CD4-positive, alpha-beta T cell treated with Interleukin-6 at 100 ng/mL for 8 hours (primary cell): Measurements from ENCODE around the gene PCDH1.
"Not testable (repeated sequence)": the region's sequence is repeated elsewhere in the genome, so short reads cannot be mapped to it uniquely, and the experiment has no call there.

Source experiments
- DNase-seq: peaks from one replicate; pipeline ENCODE4 v3.0.0-alpha.2; 2020; ENCODE audit warnings: mixed read lengths, low spot score

PCDH1 gene

DNA sequence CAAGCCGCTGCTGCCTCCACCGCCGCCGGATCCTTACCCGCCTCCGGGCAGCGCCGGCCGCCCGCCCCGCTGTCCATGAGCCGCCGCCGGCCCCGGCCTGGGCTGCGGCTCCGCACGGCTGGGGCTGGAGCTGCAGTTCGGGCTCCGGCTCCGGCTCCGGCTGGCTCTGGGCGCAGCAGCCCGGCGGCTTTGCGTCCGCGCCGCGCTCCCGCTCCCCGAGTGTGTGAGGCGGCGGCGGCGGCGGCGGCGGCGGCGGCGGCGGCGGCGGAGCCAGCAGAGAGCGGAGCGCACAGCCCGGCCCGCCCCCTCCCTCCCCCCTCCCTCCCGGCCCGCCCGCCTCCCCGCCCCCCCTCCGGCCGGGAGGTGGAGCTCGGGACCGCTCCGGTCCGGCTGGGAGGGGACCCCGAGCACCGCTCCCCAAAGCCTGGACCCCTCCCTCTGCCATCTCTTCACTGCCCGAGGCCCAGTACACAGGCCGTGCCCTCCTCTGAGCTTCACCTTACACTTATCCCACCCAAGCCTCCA lies at the start of gene PCDH1:
Gene PCDH1 (minus strand): TSS at position 225 of the 525 bp plus-strand sequence. CDS start 148 bp downstream, at position 77.
- DNase-seq: no peak

DNA sequence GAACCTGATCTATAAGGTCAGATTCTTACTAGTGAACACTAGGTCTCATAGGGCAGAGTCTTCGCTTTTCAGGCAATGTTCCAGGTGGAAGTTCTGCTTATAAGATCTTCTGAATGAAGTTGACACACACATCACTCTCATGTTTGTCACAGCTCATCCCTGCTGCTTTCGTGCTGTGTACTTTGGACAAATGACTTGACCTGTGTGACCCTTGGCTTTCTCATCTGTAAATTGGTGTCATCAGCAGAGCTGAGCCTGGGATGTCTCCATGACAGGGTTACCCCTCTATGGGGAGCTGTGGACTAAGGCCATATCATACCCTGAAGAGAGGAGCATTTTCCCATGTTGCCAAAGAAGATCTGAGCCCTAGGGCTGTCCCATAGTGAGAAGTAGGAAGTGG lies 48.2 kb upstream of the PCDH1 start:
- no peak for DNase-seq

DNA sequence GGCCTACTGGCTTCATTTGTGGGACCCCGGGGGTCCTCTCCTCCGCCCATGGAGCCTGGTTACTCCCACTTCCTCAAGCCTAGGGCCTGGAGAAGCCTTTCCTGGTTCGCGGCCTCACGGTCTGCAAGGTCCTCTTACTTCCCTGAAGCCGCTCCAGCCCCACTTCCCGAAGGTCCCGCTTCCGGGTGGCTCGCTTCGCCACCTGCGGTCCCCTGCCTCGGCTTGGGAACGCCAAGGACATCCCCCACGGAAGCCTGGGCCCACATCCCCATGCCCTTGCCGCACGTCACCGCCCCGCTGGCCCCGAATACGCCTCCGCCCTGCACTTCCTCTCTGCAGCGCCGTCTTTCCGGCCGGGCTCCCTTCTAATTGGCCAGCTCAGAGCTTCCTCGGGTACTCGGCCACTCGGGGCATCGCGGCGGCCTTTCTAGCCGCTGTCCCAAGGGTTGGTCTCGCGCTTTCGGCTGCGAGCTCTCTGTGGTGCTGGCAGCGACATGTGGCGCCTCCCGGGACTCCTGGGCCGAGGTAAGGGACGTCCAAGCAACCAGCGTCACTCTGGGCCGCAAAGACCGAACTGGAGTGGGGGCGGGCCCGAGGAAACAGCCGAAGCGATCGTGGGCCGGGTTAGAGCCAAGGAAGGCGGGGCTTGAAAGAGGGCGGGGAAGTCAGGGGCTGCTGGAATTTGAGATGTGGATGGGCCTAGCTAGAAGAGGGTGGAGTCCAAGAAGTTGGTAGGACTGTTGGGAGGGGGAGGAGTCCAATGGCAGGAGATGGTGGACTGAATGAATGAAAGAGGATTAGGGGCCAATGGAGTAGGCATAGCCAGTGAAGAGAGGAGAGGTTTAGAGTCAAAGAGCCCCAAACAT lies 45.5 kb upstream of the PCDH1 start, which contains the start of gene DELE1:
Gene DELE1 (plus strand): TSS at position 424 of the 866 bp plus-strand sequence. CDS start 71 bp downstream, at position 495.
- DNase-seq: peak; percentile 88

DNA sequence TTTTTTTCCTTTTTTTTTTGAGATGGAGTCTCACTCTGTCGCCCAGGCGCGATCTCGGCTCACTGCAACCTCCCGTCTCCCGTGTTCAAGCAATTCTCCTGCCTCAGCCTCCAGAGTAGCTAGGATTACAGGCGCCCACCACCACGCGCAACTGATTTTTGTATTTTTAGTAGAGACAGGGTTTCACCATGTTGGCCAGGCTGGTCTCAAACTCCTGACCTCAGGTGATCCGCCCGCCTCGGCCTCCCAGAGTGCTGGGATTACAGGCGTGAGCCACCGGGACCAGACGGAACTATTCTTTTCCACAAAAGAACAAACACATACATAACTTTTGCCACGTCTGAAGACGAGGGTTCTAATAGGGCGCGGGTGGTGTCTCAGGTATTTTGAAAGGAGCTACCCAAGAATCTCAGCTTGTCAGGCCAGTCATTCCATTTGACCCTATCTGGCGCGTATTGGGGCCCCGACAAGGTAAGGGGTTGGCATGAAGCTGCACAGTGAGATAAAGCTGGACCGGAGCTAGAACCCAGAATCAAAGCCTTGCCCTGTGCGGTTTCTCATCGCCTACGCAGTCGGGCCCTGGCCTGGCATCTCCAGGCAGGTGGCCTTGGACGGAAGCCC lies 44.7 kb upstream of the PCDH1 start:
- DNase-seq: not testable (repeated sequence)

DNA sequence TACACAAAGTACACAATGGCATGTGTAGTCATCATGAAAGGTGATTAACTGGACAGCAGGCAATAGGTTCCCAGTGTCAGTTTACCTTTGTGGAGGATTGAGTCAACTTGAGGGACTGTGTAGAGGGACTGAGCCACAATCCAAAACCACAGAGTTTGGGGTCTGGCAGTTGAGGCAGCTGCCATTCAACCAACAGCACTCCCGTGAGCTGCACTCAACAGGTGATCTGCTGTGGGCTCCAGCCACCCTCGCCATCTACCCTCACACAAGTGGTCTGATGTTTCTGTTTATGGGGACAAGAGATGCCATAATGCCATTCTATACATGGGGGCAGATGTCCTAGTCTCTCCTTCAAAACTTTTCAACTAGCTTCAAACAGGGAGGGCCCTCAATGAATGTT lies 42.6 kb upstream of the PCDH1 start:
- DNase-seq: no peak

DNA sequence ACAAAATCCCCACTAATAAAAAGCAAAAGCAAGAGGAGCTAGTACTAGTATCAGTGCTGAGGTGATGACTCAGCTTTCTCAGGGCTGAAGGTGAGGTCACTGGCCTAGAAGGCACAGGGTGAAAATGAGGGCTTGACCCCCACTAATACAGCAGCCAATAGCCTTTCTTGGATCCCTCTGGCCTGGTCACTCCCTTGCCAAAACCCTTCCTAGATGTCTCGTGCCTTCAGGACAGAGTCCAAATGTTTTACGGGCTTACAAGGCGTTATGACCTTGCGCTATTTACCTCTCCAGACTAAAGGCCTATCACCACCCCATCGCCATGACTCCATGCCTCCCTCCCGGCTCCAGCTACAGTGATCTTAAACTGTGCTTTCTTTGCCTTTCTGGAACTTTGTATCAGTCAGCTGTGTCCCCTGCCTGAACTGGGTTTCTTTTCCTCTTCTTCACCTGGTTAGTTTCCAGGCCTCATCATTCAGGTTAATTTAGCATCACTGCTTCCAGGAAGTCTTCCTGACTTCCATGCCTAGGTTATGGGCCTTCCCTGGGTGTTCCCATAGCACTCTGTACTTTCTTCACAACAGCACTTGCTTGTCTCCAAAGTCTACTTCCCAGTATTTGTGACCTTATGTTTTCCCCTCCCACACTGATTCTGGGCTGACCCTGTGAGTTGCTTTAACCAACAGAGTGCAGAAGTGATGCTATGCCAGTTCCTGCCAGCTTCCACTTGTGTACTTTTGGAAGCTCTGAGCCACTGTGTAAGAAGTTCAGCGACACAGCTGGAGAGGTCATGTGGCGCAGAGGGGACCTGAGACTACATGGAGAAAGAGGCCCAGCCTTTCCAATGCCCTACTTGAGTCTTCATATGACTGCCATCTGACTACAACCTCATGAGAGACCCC lies 41.3 kb upstream of the PCDH1 start:
- DNase-seq: no peak

DNA sequence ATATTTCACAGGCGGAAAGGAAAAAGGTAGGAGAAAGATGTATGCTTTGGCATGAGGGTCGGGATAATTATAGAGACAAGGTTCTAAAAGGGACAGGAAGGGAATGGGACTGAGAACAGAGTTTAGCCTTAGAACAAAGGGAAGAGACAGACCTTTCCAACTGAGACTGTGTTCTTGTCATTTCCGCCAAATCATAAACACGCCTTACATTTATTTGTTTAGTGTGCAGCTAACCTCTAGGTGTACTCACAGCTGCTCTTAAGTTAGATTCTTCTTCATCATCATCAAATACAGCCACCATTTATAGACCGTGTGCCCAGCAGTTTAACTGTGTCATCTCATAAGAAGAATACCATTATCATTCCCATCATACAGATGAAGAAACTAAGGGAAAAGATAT lies 39.5 kb upstream of the PCDH1 start:
- DNase-seq: no peak

DNA sequence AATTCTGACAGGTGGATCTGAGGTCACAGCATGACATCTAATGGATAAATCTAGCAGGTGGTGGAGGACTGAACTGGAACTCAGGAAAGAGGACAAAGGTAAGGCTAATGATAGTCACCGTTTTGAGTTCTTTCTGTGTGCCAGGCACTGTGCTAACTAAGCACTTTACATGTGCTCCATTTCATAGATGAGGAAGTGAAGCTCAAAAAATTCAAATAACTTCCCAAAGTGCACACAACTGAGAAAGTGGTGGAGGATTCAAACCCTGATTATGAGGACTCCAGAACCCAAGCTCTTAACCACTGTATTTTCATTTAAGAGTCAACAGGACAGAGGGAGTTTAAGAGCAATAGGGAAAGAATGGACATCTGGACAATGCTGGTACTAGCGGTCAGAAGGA lies 38.3 kb upstream of the PCDH1 start:
- no peak for DNase-seq

DNA sequence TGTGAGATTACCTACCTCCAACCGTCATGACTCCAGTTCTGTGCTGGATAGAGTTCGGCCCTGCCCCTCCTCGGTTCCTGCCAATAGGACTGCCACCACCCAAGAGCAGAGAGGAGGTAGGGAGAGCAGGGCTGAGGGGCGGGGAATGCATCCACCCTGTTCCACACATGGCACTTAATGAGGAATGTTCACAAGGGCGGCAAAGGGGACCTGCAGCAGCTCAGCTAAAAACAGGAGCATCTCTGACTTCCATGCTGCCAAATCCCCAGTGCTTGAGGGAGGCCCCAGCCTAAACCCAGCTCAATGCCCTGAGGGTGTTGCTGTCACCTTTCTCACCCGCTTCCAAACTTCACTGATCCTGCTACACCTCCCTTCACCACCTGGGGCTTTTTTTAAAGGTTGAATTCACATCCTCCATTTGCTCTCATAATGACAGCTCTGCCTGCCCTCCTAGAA lies 37.7 kb upstream of the PCDH1 start:
- DNase-seq: no peak

DNA sequence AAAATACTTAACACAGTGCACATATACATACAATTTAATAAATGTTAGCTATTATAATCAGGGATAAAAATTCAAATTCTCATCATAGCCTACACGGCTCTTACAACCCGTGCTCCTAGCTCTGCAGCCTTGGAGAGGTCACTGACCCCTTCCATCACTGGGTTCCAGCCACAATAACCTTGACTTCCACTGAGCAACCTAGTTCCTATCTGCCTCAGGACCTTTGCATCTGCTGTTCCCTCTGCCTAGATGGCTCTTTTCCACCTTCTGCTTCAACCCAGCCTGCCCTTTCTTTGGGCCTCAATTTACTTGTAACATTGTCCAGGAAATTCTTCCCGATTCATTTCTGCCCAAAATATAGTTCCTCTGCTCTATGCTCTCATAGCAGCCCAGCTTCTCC lies 36.6 kb upstream of the PCDH1 start:
- DNase-seq: no peak

DNA sequence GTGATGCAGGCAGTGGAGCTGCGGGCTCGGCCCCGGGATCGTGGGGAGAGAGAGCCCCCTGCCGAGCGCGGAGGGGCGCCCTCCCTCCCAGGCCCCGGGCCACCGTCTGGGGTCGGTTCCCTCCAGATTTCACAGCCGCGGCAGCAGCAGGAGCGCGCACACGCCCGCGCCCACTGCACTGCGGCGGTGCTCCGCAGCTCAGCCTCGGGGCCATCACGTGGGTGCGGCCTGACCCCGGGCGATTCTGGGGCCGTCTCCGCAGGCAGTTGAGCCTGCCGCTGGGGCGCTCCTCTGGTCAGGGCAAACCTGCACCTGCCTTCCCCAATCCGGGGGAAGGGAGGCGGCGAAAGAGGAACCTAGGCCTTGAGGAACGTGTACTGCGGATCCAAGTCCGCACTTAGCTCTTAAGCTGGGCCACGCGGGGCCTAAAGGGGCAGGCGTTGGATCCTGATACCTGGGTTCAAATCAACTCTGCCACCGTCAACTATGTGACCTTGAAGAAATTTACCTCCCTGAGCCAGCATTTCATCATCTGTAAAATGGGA lies 36.1 kb upstream of the PCDH1 start:
- DNase-seq: no peak

DNA sequence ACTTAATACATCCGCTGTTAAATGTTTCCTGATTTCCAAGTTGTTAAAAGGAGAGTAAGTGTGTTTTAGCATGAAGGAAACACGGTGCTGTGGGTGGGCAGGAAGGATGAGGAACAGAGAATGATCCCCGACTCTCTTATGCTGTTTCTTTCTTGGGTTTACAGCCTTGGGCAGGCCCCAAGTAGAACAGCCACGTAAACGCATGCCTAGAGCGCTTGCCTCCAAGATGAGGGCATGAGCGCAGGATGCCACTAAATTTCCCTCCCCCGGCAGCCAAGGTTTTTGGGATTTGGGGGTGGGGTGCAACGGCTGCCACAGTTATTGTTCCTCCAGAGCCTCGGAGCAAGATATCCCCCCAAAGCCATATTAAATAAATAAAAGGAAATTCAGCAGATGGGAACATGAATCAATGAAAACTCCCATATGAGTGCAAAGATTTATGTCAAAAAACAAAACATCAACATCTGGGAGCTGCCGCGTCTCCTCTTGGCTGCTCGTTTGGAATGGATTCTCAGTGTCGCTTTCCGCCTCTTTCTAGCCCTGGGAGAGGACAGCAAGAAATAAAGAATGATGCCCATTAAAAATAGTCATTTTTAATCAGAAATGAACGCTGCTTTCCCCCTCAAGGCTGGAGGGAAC lies 35.5 kb upstream of the PCDH1 start:
- no peak for DNase-seq

DNA sequence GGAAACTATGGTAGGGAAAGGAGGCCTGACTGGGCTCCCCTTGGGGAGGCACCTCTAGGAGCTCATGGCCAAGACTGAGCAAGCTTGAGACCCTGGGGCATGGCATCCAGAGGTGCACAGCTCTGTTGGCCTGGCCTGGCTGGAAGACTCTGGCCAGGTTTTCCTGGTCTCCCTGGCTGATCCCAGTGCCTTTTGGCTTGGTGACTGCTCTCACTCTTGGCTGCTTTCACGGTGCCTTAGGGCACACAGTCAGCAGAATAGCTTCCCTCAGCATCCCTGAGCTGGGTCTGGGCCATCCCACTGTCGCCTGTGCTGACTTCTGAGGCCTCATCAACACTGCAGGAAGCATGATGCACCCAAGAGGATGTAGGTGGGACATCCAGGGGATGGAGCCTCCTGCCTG lies 32.1 kb upstream of the PCDH1 start:
- no peak for DNase-seq

DNA sequence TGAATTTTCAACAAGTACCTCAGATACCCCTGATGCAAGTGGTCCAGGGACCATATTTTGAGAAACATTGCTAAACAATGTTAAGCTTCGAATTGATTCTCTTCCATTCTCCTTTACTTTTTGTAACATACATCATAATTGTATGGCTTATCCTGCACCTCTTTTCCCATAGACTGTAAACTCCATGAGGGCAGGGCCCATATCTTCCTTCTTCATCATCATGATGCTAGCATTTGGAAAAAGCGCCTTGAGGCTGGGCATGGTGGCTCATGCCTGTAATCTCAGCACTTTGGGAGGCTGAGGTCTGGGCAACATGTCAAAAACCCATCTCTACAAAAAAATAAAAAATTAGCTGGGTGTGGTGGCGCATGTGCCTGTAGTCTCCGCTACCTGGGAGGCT lies 31.0 kb upstream of the PCDH1 start:
- no peak for DNase-seq

DNA sequence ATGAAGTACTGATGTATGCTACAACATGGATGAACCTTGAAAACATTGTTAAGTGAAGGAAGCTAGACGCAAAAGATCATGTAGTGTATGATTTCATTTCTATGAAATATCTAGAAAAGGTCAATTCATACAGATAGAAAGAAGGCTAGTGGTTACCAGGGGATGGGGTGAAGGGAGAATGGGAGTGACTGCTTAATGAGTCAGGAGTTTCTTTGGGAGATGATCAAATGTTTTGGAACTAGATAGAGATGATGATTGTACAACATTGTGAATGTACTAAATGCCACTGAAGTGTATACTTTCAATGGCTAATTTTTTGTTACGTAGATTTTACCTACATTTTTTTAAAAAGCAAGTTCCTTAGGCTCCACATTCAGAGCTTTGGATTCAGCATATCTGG lies 30.6 kb upstream of the PCDH1 start:
- DNase-seq: no peak

DNA sequence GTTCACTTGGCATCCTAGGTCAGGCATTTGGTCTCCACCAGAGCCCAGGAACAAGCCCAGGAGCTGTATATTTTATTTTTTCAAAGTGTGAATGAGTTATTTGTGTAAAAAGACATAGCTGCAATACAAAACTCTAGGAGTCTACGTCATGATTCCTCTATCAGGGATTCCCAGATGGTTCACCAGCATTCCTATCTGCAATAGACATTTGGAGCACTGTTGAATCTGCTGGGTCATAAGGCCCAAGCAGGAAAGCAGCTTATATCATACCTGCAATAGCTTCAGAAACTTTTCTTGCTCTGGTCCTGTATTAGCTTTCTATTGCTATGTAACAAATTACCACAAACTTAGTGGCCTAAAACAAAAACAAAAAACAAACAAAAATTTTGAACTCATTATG lies 28.8 kb upstream of the PCDH1 start:
- DNase-seq: no peak

DNA sequence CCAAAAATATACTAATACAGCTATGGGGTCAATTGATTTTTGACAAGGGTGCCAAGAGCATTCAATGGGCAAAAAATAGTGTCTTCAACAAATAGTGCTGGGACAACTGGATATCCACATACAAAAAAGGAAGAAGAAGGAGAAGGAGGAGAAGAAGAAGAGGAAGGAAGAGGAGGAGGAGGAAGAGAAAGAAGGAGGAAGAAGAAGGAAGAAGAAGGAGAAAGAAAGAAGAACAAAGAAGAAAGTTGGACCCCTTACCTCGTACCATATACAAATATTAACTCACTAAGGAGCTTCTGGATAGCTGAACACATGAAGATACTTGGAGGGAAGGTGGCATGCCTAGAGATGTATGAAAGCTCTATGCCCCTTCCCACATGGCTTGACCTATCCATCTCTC lies 28.3 kb upstream of the PCDH1 start:
- no peak for DNase-seq

DNA sequence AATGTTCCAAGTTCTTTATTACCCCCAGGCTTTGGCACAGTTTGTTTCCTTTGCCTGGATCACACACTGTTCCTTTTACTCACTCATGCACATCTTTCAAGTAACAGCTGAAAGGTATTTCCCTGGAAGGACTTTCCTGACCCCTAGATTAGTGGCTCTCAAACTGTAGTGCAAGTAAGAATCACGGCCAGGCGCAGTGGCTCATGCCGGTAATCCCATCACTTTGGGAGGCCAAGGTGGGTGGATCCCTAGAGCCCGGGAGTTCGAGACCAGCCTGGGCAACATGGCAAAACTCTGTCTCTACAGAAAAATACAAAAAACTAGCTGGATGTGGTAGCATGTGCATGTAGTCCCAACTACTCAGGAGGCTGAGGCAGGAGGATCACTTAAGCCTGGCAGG lies 26.3 kb upstream of the PCDH1 start:
- no peak for DNase-seq

DNA sequence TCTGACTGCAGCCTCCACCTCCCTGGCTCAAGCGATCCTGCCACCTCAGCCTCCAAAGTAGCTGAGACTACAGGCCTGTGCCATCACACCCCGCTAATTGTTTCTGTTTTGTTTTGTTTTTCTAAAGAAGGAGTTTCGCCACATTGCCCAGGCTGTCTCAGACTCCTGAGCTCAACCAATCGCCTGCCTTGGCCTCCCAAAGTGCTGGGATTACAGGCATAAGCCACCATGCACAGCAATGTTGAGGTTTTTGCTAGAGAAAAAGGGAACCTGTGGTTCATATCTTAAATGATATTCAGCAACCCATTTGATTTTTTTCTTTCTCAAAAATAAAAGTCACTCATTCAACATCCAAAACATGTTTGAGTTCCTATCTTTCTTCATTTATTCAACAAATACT lies 25.1 kb upstream of the PCDH1 start:
- DNase-seq: no peak

DNA sequence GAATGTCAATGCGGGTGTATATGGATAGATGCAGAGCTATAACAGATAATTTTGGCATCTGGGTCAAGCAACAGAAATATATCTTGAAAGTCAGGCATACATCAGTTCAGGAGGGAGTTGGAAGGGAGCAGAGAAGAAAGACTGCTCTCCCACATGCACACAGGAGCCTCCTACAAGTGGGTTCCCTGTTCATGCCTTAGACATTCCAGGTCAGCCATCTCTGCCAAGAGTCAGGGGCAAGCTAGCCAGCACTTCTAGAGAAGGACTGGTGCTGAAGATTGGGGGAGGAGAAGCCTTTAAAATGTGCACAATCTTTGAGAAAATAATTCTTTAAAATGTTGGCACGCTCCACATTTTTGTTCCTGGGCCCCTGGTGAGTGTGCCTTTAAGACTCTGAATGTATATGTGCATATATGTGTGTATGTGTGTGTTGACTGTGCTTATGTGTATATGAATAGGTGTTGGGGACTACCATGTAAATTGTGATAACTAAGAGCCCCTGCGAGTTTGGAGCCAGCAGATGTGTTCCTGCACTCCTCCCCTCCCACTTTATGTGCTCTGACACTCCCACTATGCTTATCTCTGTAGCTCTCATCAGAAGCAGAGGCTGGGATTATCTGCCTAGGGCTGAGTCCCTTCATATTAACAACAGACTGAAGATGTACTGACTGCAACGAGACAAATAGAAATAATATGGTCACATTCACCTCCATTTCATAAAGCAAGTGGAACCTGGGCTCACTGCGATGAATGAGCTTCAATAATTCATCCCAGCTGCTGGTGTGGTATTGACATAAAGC lies 24.0 kb upstream of the PCDH1 start:
- DNase-seq: no peak
